A673 (cell line): ENCODE measurements around the gene CNTN1. TPM values are rescaled to one million over a fixed set of nuclear protein-coding genes. Genes with fewer than 3 reads are reported as not detected.

Experiments used
- BruUV-seq: library from RNA; stranded (reverse); fragments of 400-500 nt; replicated peaks from 2 replicates; lab custom pipeline; 2021; lab: Mats Ljungman, UMichigan
- CTCF ChIA-PET: fragments of 300-600 bp; sonication (Branson Sonifier 250); formaldehyde crosslinking; loops from one replicate; lab custom pipeline; 2022; ENCODE audit warnings: antibody characterized with exemption; lab: Charles Lee
- POLR2A ChIA-PET: fragments of 300-600 bp; sonication (Branson Sonifier 250); formaldehyde crosslinking; loops from one replicate; lab custom pipeline; 2022; ENCODE audit warnings: antibody characterized with exemption; ENCODE audit not compliant: low non-redundant PET; lab: Charles Lee
- DNase-seq: peaks from one replicate; pipeline ENCODE4 v3.0.0-alpha.2; 2015; ENCODE audit warnings: low spot score
- H3K27ac ChIP-seq: fragments of 200-600 bp; sonication (generic); 2 replicates; pipeline ENCODE4 v1.5.1; 2016; ENCODE audit warnings: mixed run types, low read depth, mild to moderate bottlenecking, mixed read lengths, antibody characterized with exemption, low read length; ENCODE audit not compliant: poor library complexity, severe bottlenecking
- H3K27me3 ChIP-seq: fragments of 200-600 bp; sonication (generic); replicated peaks from 2 replicates; pipeline ENCODE4 v1.6.1; 2017; ENCODE audit warnings: mixed run types, low read depth, mild to moderate bottlenecking, mixed read lengths, antibody characterized with exemption, low read length; ENCODE audit not compliant: insufficient read depth, poor library complexity
- H3K36me3 ChIP-seq: fragments of 200-600 bp; sonication (generic); 2 replicates; pipeline ENCODE4 v1.6.1; 2016; ENCODE audit warnings: mixed run types, mild to moderate bottlenecking, mixed read lengths, antibody characterized with exemption, low read length; ENCODE audit not compliant: insufficient read depth, poor library complexity, severe bottlenecking
- H3K4me1 ChIP-seq: fragments of 200-600 bp; sonication (generic); 2 replicates; pipeline ENCODE4 v1.6.1; 2017; ENCODE audit warnings: mixed run types, mild to moderate bottlenecking, mixed read lengths, antibody characterized with exemption, low read length; ENCODE audit not compliant: insufficient read depth, poor library complexity, severe bottlenecking
- H3K4me3 ChIP-seq: fragments of 200-600 bp; sonication (generic); 2 replicates; pipeline ENCODE4 v1.5.1; 2016; ENCODE audit warnings: low read depth, mixed run types, mild to moderate bottlenecking, mixed read lengths, low read length; ENCODE audit not compliant: poor library complexity, severe bottlenecking
- H3K9me3 ChIP-seq: fragments of 200-600 bp; sonication (generic); 2 replicates; pipeline ENCODE4 v1.6.1; 2016; ENCODE audit warnings: mixed run types, low read depth, mild to moderate bottlenecking, mixed read lengths, antibody characterized with exemption, low read length; ENCODE audit not compliant: poor library complexity, severe bottlenecking
- EZH2 ChIP-seq: fragments of 200-600 bp; sonication (generic); IDR thresholded peaks from 2 replicates; pipeline ENCODE4 v1.6.1; 2017; ENCODE audit warnings: borderline replicate concordance, low read depth, mild to moderate bottlenecking, mixed read lengths, antibody characterized with exemption, low read length; ENCODE audit not compliant: poor library complexity, severe bottlenecking
- intact Hi-C: fragments of 100-400 bp; cut with micrococcal nuclease; formaldehyde crosslinking; loops from one replicate; pipeline ENCODE4 v1.10.0; 2022; ENCODE audit not compliant: unreplicated experiment
- total RNA-seq: library from RNA; stranded (reverse); gene quantifications from 2 replicates; pipeline ENCODE4 v1.2.3, GENCODE V29; 2021
- TF ChIP-seq, protein P1 (sequence below): fragments of 300-800, 200-600 bp; sonication (generic); conservative IDR thresholded peaks from 2 replicates; pipeline ENCODE4 v1.5.1; 2017; ENCODE audit warnings: low read depth, mild to moderate bottlenecking, antibody characterized with exemption, low read length, moderate library complexity, mixed read lengths

Gene CNTN1
- total RNA-seq, 1 experiment from 2014 or later, result 0.90 TPM

DNA sequence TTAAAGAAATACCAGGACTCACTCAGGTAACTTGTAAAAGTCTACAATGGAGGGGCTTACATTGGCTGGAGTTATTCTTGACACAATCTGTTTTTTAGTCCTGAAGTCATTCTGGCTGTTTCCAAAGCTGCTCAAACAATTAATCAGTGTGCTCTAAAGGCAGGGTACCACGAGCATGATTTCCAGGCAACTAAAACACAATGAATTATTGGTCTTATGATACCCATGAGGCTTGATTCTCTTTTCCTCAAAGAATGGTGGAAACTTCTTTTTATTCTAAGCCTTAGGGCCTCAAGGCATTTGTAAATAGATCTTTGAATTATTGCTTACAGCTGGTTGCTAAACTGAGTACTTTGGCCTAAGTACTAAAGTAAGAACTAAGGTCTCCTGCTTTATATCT lies 296.1 kb downstream of the CNTN1 start:
- no peak for TF ChIP-seq EZH2
- TF ChIP-seq, protein P1, sequence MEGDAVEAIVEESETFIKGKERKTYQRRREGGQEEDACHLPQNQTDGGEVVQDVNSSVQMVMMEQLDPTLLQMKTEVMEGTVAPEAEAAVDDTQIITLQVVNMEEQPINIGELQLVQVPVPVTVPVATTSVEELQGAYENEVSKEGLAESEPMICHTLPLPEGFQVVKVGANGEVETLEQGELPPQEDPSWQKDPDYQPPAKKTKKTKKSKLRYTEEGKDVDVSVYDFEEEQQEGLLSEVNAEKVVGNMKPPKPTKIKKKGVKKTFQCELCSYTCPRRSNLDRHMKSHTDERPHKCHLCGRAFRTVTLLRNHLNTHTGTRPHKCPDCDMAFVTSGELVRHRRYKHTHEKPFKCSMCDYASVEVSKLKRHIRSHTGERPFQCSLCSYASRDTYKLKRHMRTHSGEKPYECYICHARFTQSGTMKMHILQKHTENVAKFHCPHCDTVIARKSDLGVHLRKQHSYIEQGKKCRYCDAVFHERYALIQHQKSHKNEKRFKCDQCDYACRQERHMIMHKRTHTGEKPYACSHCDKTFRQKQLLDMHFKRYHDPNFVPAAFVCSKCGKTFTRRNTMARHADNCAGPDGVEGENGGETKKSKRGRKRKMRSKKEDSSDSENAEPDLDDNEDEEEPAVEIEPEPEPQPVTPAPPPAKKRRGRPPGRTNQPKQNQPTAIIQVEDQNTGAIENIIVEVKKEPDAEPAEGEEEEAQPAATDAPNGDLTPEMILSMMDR, result no peak
- no peak for DNase-seq
- CTCF ChIA-PET, result no interaction called here

GRCh38 chr12:40988824-40989223 lies 296.6 kb downstream of the CNTN1 start:
- no peak for DNase-seq
- ChIA-PET POLR2A (no interaction called here), CTCF (no interaction called here)
- TF ChIP-seq, protein P1, result no peak
- TF ChIP-seq EZH2, result no peak
- Histone ChIP-seq H3K4me1 (no peaks in the 10 kb centered on the region), H3K27ac (no peak overlapping the region), H3K9me3 (no peaks in the 10 kb centered on the region), H3K4me3 (no peak overlapping the region), H3K36me3 (no peaks in the 10 kb centered on the region), H3K27me3 (no peaks in the 10 kb centered on the region)
- intact Hi-C loops, result no loop called here
- no TSS peak for BruUV-seq

More for the DNA sequence above, 296.1 kb downstream of the CNTN1 start:
- Histone ChIP-seq H3K27ac (no peak overlapping the region), H3K36me3 (no peaks in the 10 kb centered on the region), H3K27me3 (no peaks in the 10 kb centered on the region), H3K4me3 (no peak overlapping the region), H3K4me1 (no peaks in the 10 kb centered on the region), H3K9me3 (no peaks in the 10 kb centered on the region)
- intact Hi-C loops, result no loop called here
- no TSS peak for BruUV-seq
- POLR2A ChIA-PET, result no interaction called here

GRCh38 chr12:40989785-40990184 lies 297.5 kb downstream of the CNTN1 start:
- Histone ChIP-seq H3K4me1 (no peaks in the 10 kb centered on the region), H3K9me3 (no peaks in the 10 kb centered on the region), H3K36me3 (no peaks in the 10 kb centered on the region), H3K4me3 (no peak overlapping the region), H3K27ac (no peak overlapping the region), H3K27me3 (no peaks in the 10 kb centered on the region)
- POLR2A ChIA-PET, result no interaction called here
- DNase-seq, result no peak
- TF ChIP-seq, protein P1, result no peak
- TF ChIP-seq EZH2, result no peak
- CTCF ChIA-PET, result no interaction called here
- intact Hi-C loops, result no loop called here
- no TSS peak for BruUV-seq
